Tibial artery (tissue), 4 donors: Measurements from ENCODE around the gene XPO6.

ENCODE experiments used
- DNase-seq, 2 donors: peaks; one replicate each; pipeline ENCODE4 v3.0.0-alpha.2; 2019
- H3K27ac ChIP-seq, 2 donors: fragments of 200-600 bp; sonication (generic) in 1 of 2; 1 replicate in 1 of 2; 2 replicates in 1 of 2; pipeline ENCODE4 v1.5.1; 2018 to 2019; ENCODE audit warnings: mild to moderate bottlenecking in 1 of 2
- H3K27me3 ChIP-seq, 2 donors: fragments of 200-600 bp; sonication (generic) in 1 of 2; one replicate each; pipeline versions ENCODE4 v1.5.1 to v1.6.0; 2016 to 2019
- H3K36me3 ChIP-seq, 3 donors: fragments of 200-600 bp; sonication (generic) in 2 of 3; one replicate each; pipeline ENCODE4 v1.5.1; 2016 to 2019; ENCODE audit warnings: mild to moderate bottlenecking in 2 of 3
- H3K4me1 ChIP-seq, 4 donors: fragments of 200-600 bp; sonication (generic) in 2 of 4; 1 replicate in 3 of 4; 2 replicates in 1 of 4; pipeline ENCODE4 v1.5.1; 2016 to 2019
- H3K4me3 ChIP-seq, 2 donors: fragments of 200-600 bp; sonication (generic) in 1 of 2; 1 replicate in 1 of 2; 2 replicates in 1 of 2; pipeline ENCODE4 v1.5.1; 2018 to 2019; ENCODE audit warnings: mild to moderate bottlenecking in 2 of 2
- H3K9me3 ChIP-seq, 3 donors: fragments of 200-600 bp; sonication (generic) in 1 of 3; one replicate each; pipeline ENCODE4 v1.5.1; 2016 to 2019
- CTCF ChIP-seq, 2 experiments: fragments of 200-600 bp in 1 of 2; fragments of 450-650 bp in 1 of 2; IDR thresholded peaks; one replicate each; pipeline ENCODE4 v1.5.1; 2017 to 2019; ENCODE audit warnings: antibody characterized with exemption in 2 of 2, mild to moderate bottlenecking in 1 of 2, moderate library complexity in 1 of 2
- intact Hi-C: fragments of 100-400 bp; cut with DNase I; formaldehyde crosslinking; loops from one replicate; pipeline ENCODE4 v1.15.0; 2023; ENCODE audit warnings: low total_unique reads

The XPO6 gene

GRCh38 chr16:28131743-28132393, 79.9 kb downstream of the XPO6 start:
- no peaks in the 10 kb centered on the region for H3K9me3 ChIP-seq
- no peaks in the 10 kb centered on the region for H3K27me3 ChIP-seq
- intact Hi-C loops = no loop called here
- peaks cover 0 to 25% (median 4%) of the 10 kb centered on the region in 4 donors for H3K4me1 ChIP-seq
- no peak overlapping the region for H3K4me3 ChIP-seq
- no peak for DNase-seq
- no peak for TF ChIP-seq CTCF (IDR thresholded peaks at IDR 0.05)
- peaks cover 32 to 85% (median 65%) of the 10 kb centered on the region in 3 donors for H3K36me3 ChIP-seq
- peak overlapping the region in 1 of 2 donors; percentile 49 for H3K27ac ChIP-seq

GRCh38 chr16:28131181-28131580, 80.6 kb downstream of the XPO6 start:
- H3K4me1 ChIP-seq = peaks cover 0 to 25% (median 4%) of the 10 kb centered on the region in 4 donors
- H3K4me3 ChIP-seq = no peak overlapping the region
- peaks cover 37 to 92% (median 71%) of the 10 kb centered on the region in 3 donors for H3K36me3 ChIP-seq
- peak in 1 of 2 donors; percentile 29 for DNase-seq
- H3K27ac ChIP-seq = peak overlapping the region; percentile 32 to 49
- intact Hi-C loops = no loop called here
- no peaks in the 10 kb centered on the region for H3K9me3 ChIP-seq
- H3K27me3 ChIP-seq = no peaks in the 10 kb centered on the region
- no peak for TF ChIP-seq CTCF (IDR thresholded peaks at IDR 0.05)

- H3K4me1 ChIP-seq = peaks cover 0 to 25% (median 4%) of the 10 kb centered on the region in 4 donors
- H3K4me3 ChIP-seq = no peak overlapping the region
- H3K36me3 ChIP-seq = peaks cover 45 to 100% (median 79%) of the 10 kb centered on the region in 3 donors
- intact Hi-C loops = no loop called here
- H3K9me3 ChIP-seq = no peaks in the 10 kb centered on the region
- H3K27ac ChIP-seq = peak overlapping the region; percentile 32 to 49
- DNase-seq = no peak
- TF ChIP-seq CTCF (IDR thresholded peaks at IDR 0.05) = no peak
- H3K27me3 ChIP-seq = no peaks in the 10 kb centered on the region
These were observed 81.4 kb downstream of the XPO6 start for GRCh38 chr16:28130099-28131088.

- intact Hi-C loops = no loop called here
- Histone ChIP-seq H3K9me3 (no peaks in the 10 kb centered on the region), H3K36me3 (peaks cover 47 to 100% (median 81%) of the 10 kb centered on the region in 3 donors), H3K27me3 (no peaks in the 10 kb centered on the region), H3K27ac (no peak overlapping the region), H3K4me1 (peaks cover 0 to 23% (median 4%) of the 10 kb centered on the region in 4 donors), H3K4me3 (no peak overlapping the region)
- DNase-seq = no peak
- no peak for TF ChIP-seq CTCF (IDR thresholded peaks at IDR 0.05)
These were observed 84.8 kb downstream of the XPO6 start for GRCh38 chr16:28126684-28127620.

GRCh38 chr16:28125592-28125991, 86.2 kb downstream of the XPO6 start:
- H3K9me3 ChIP-seq = no peaks in the 10 kb centered on the region
- intact Hi-C loops = no loop called here

More at GRCh38 chr16:28125592-28125991, 86.2 kb downstream of the XPO6 start:
- H3K4me1 ChIP-seq = peaks cover 0 to 9% (median 4%) of the 10 kb centered on the region in 4 donors
- no peak overlapping the region for H3K4me3 ChIP-seq
- TF ChIP-seq CTCF (IDR thresholded peaks at IDR 0.05) = no peak
- H3K36me3 ChIP-seq = peaks cover 56 to 98% (median 84%) of the 10 kb centered on the region in 3 donors
- no peak for DNase-seq
- no peaks in the 10 kb centered on the region for H3K27me3 ChIP-seq
- no peak overlapping the region for H3K27ac ChIP-seq
